ENCODE data around the gene ARAF.
A peak's percentile ranks its signal among the peaks of the same experiment; 100 is the strongest.
"Not testable (repeated sequence)": the region's sequence is repeated elsewhere in the genome, so short reads cannot be mapped to it uniquely, and the experiment has no call there.

The ARAF gene

GRCh38 chrX:47587091-47587891 is 26.3 kb downstream of the ARAF start:
- DNase-seq = no peak

GRCh38 chrX:47587906-47588735 is 27.1 kb downstream of the ARAF start:
- no peak for DNase-seq

GRCh38 chrX:47590984-47591383 is 30.0 kb downstream of the ARAF start:
- DNase-seq = no peak

GRCh38 chrX:47593522-47593921 is 32.5 kb downstream of the ARAF start:
- DNase-seq = no peak

- no peak for DNase-seq
Measured at GRCh38 chrX:47595716-47596251, 34.8 kb downstream of the ARAF start.

- no peak for DNase-seq
Measured at GRCh38 chrX:47596256-47596655, 35.3 kb downstream of the ARAF start.

- no peak for DNase-seq
Measured at GRCh38 chrX:47597222-47597621, 36.2 kb downstream of the ARAF start.

GRCh38 chrX:47603125-47603524 is 42.1 kb downstream of the ARAF start:
- DNase-seq = not testable (repeated sequence)

GRCh38 chrX:47605024-47605423 is 44.0 kb downstream of the ARAF start:
- DNase-seq = no peak

- DNase-seq = no peak
Measured at GRCh38 chrX:47607091-47607490, 46.1 kb downstream of the ARAF start.

GRCh38 chrX:47608130-47608810 is 47.3 kb downstream of the ARAF start:
- DNase-seq = no peak

- no peak for DNase-seq
Measured at GRCh38 chrX:47610511-47610910, 49.5 kb downstream of the ARAF start.

- no peak for DNase-seq
Measured at GRCh38 chrX:47611489-47611888, 50.5 kb downstream of the ARAF start.

GRCh38 chrX:47611926-47612325 is 50.9 kb downstream of the ARAF start:
- DNase-seq = no peak

GRCh38 chrX:47612418-47612817 is 51.4 kb downstream of the ARAF start:
- DNase-seq = no peak

GRCh38 chrX:47613082-47613481 is 52.1 kb downstream of the ARAF start:
- no peak for DNase-seq

- DNase-seq = no peak
Measured at GRCh38 chrX:47614618-47615017, 53.6 kb downstream of the ARAF start.

- no peak for DNase-seq
Measured at GRCh38 chrX:47618923-47619485, 58.0 kb downstream of the ARAF start.

GRCh38 chrX:47619486-47620302 is 58.7 kb downstream of the ARAF start, which contains the start of gene SYN1:
SYN1 (minus strand) TSS chrX:47619857; CDS start chrX:47619728, 129 bp downstream.
- peak; percentile 46 for DNase-seq

- DNase-seq = no peak
Measured at GRCh38 chrX:47620303-47620685, 59.3 kb downstream of the ARAF start.
